Activated T-helper 17 cell treated with anti-CD3 and anti-CD28 coated beads, Interleukin-2, amount 50 U/mL, for 72 hours (primary cell): ENCODE results near the gene GAK. TPM values are rescaled to one million over a fixed set of nuclear protein-coding genes. Genes with fewer than 3 reads are reported as not detected.

Experiments
- ATAC-seq: fragments of 150-1000 bp; cut with Tn5 transposase; replicated peaks from 2 replicates; pipeline ENCODE4 v1.10.0; 2021; ENCODE audit warnings: mild to moderate bottlenecking, moderate library complexity
- H3K27ac Mint-ChIP-seq: one replicate; pipeline ENCODE4 v1.8.0; 2022; ENCODE audit warnings: mixed read lengths
- H3K27me3 Mint-ChIP-seq: one replicate; pipeline ENCODE4 v1.8.0; 2022; ENCODE audit warnings: mixed read lengths
- H3K36me3 Mint-ChIP-seq: one replicate; pipeline ENCODE4 v1.8.0; 2022; ENCODE audit warnings: low read depth, mild to moderate bottlenecking, mixed read lengths
- H3K4me1 Mint-ChIP-seq: one replicate; pipeline ENCODE4 v1.8.0; 2022; ENCODE audit warnings: mixed read lengths
- H3K4me3 Mint-ChIP-seq: one replicate; pipeline ENCODE4 v1.8.0; 2022; ENCODE audit warnings: mild to moderate bottlenecking, mixed read lengths
- H3K9me3 Mint-ChIP-seq: one replicate; pipeline ENCODE4 v1.8.0; 2022; ENCODE audit warnings: mixed read lengths
- total RNA-seq, 2 donors: library from RNA; stranded (reverse); gene quantifications; one replicate each; pipeline ENCODE4 v1.2.3, GENCODE V29; 2022

Gene GAK
- total RNA-seq, 2 donors from 2014 or later, result 108 to 129 TPM

DNA sequence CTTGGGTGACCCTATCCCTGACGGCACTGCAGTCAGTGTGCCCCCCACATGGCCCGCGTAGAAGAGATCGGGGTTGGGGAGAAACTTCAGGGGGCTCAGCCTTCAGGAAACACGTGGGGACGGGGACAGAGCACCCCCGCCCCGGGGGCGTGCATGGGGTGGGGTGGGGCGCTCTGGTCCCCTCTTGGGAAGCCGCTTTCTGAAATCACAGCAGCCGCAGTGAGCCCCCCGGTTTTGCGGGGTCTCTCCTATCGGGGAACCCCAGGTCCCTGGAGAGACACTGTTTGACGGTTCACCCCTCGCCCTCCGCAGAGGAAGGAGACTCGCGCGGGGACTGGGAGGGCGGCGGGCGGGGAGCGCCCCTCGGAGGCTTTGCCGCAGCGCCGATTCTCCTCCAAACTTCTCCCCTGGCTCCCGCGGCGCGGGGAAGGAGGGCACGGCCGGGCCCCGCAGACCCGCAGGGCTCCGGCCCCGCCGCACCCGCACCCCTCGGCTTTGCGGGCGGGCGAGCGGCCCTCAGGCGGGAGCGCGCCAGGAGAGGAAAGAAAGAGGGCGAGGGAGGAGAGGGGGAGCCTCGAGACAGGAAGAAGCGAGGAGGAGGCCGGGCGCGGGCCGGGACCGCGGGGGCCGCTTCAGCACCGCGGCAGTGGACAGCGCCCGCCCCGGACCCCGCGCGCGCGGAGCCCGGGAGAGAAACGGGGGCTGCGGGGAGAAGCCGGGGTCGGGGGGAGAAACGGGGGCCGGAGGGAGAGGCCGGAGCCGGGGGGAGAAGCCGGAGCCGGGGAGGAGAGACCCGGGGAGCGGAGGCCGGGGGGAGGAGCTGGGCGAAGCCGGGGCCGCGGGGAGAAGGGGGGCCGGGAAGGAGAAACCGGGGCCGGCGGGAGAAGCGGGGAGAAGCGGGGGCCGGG is 106.8 kb downstream of the GAK start:
- Mint-ChIP-seq H3K36me3 (peaks cover 7% of the 10 kb centered on the region), H3K27me3 (peaks cover 27% of the 10 kb centered on the region), H3K4me3 (peak overlapping the region; percentile 10), H3K9me3 (no peaks in the 10 kb centered on the region), H3K4me1 (no peaks in the 10 kb centered on the region), H3K27ac (no peak overlapping the region)
- ATAC-seq, result peak; percentile 25

DNA sequence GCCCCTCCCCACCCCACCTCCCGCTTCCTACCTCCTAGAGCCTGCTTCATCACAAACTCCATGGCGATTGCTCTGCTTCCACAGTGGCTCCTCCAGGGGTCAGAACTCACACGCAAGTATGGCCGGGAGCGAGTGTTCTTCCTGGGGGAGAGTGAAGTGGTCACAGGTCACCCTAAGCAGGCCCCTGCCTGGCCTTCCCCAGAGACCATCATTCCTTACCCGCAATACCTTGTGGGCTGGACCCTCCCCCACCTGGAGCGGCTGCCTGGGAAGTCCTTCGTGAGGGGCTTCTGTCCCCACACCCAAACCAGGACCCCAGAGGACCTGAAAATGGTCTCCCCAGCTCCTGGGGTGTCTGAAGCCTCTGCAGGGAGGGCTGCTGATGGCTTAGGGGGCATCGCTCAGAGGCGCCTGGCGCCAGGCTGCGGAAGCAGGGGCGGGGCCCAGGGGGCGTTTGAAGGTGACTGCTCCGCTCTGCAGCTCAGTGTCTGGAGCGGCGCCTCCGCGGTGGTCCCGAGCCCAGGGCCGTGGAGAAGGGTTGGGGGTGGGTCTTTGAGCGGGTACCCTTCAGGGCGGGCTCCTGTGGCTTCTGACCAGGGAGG is 107.6 kb downstream of the GAK start:
- peak overlapping the region; percentile 10 for H3K4me3 Mint-ChIP-seq
- H3K27ac Mint-ChIP-seq, result no peak overlapping the region
- H3K4me1 Mint-ChIP-seq, result no peaks in the 10 kb centered on the region
- no peak for ATAC-seq
- H3K27me3 Mint-ChIP-seq, result peaks cover 27% of the 10 kb centered on the region
- H3K9me3 Mint-ChIP-seq, result no peaks in the 10 kb centered on the region
- H3K36me3 Mint-ChIP-seq, result peaks cover 7% of the 10 kb centered on the region

DNA sequence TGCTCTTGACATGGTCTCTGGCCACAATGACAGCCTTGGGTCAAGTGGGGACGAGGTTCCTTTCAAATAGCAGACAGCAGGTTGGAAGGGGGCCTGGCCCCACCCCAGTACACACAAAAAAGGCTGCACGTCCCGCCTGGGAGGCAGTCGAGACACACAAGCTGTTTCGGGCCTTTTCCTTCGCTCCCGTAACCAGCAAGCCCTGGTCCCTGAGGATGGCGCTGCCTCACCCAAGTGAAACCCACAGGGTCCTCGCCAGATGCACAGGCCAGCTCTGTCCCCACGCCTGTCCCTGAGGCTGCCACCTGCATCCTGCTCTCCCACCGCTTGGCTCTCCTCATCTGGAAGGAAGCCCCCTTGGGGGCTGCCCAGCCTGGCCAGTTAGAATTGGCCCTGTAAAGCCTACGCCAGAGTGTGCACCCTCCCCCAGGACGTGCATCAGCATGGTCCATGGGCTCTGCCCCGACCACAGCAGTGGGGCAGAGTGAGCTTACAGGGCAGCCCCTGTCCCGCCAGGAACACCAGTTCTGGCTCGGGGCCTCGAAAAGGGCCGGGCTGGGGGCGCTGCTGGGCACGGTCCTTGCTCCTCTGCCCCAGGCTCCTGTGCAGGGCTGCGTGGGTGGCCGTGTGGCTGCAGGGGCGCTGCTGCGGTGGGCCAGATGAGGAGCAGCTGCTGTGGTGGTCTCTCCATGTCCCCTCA is 108.2 kb downstream of the GAK start:
- no peak overlapping the region for H3K27ac Mint-ChIP-seq
- no peak for ATAC-seq
- peaks cover 27% of the 10 kb centered on the region for H3K27me3 Mint-ChIP-seq
- H3K4me3 Mint-ChIP-seq, result no peak overlapping the region
- no peaks in the 10 kb centered on the region for H3K4me1 Mint-ChIP-seq
- H3K36me3 Mint-ChIP-seq, result peaks cover 7% of the 10 kb centered on the region
- no peaks in the 10 kb centered on the region for H3K9me3 Mint-ChIP-seq

DNA sequence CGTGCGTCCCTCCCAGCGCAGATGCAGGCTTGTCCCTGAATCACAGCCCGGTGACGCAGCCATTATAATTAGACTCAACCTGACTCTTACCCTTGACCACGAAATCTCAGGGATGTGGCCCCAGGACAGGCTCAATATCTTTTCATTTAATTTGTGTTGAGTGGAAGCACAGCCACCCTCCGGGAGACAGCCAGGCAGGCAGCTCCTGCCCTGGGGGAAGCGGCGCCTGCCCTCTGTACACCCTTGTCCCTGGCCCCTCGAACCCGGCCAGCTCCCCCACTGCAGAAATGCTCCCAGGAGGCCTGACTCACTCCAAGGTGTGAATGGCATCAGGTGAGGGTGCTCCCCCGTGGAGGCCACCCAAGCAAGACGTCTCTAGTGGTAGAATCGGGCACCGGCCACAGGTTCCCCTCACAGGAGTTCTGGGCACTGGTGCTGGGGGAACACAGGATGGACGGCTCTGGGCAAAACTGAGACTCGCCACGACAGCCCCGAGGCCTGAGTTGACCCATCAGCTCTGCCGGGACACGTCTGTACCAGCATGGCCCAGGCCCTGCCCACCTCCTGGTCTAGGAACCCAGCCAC is 108.8 kb downstream of the GAK start:
- no peaks in the 10 kb centered on the region for H3K4me1 Mint-ChIP-seq
- no peaks in the 10 kb centered on the region for H3K9me3 Mint-ChIP-seq
- H3K27ac Mint-ChIP-seq, result no peak overlapping the region
- ATAC-seq, result no peak
- no peak overlapping the region for H3K4me3 Mint-ChIP-seq
- peaks cover 7% of the 10 kb centered on the region for H3K36me3 Mint-ChIP-seq
- peaks cover 25% of the 10 kb centered on the region for H3K27me3 Mint-ChIP-seq

DNA sequence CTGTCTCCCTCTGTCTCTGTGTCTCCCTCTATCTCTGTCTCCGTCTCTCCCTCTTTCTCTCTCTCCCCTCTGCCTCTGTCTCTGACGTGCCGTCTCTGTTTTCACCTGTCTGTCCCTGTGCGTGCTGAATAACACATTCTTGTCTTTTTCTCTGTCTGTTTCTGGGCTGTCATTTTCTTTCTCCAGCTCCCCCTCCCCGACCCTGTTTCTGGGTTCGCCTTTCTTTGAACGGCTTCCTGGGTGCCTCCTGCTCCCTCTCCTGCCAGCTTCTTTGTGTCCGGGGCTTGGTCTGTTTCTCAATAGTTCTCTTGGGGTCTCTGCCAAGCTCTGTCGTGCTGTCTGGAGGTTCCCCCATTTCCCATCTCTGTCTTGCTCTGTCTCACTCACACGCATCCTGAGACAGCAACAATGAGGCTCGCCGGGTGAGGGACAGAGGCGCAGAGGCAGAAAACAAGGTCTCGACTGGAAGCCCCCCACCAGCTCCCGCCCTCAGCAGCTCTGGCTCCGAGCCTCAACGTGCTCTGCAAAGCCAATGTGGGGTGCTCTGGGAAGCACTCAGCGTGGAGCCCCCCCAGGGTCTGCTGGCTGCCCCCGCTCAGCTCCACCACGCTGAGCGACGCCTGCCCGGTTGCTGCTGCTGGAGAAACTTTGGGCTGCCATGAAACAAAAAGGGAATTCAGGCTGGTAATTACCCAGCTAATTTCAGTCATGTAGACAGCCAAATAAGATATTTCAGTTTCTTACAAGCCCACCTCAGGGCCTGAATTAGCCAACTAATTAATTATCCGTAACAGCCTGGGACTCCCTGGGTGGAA is 109.5 kb downstream of the GAK start:
- H3K36me3 Mint-ChIP-seq, result peaks cover 3% of the 10 kb centered on the region
- no peak for ATAC-seq

DNA sequence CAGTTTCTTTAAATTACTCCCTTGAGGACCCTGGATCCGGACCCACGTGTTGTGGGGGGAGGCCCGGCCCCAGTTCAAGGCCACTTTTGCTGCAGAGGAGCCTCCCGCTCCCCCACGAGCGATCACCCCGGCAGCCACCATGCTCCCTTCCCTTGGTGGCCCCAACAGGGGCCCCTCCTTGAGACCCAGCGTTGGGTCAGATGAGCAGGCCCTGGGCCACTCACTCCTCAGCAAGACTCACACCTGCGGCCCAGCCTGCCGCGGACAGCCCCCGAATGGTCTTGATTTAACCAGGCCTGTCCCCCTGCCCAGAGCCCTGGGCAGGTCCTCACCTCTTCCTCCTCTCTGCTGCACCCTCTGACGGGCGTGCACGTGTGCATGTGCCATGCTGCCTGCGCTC is 110.5 kb downstream of the GAK start:
- Mint-ChIP-seq H3K36me3 (no peaks in the 10 kb centered on the region), H3K4me3 (no peak overlapping the region), H3K9me3 (no peaks in the 10 kb centered on the region), H3K4me1 (no peaks in the 10 kb centered on the region), H3K27ac (no peak overlapping the region), H3K27me3 (peaks cover 23% of the 10 kb centered on the region)
- ATAC-seq, result no peak

More for the DNA sequence above, 109.5 kb downstream of the GAK start:
- H3K4me3 Mint-ChIP-seq, result no peak overlapping the region
- peaks cover 20% of the 10 kb centered on the region for H3K27me3 Mint-ChIP-seq
- no peaks in the 10 kb centered on the region for H3K9me3 Mint-ChIP-seq
- no peaks in the 10 kb centered on the region for H3K4me1 Mint-ChIP-seq
- H3K27ac Mint-ChIP-seq, result no peak overlapping the region

DNA sequence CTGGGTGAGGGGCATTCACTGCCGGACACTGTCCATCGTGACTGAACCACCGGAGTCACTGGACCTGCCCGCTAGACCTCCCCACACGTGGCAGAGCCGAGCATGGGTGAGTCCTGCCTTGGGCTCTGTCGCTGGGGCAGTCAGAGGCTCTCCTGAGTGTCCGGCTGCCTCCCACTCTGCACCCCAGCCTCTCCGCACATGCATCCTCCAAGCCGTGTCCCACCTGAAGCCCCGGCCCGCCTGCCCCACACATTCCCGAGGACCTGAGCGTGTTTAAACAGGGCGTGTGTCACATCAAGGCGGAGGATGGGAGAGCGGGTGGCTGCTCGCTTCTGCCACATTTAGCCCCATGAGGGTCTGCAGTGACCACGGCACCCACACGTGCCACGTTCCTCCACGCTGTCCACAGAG is 110.9 kb downstream of the GAK start:
- H3K4me1 Mint-ChIP-seq, result no peaks in the 10 kb centered on the region
- no peak for ATAC-seq
- H3K27me3 Mint-ChIP-seq, result peaks cover 25% of the 10 kb centered on the region
- H3K36me3 Mint-ChIP-seq, result no peaks in the 10 kb centered on the region
- H3K4me3 Mint-ChIP-seq, result no peak overlapping the region
- H3K27ac Mint-ChIP-seq, result no peak overlapping the region
- no peaks in the 10 kb centered on the region for H3K9me3 Mint-ChIP-seq

DNA sequence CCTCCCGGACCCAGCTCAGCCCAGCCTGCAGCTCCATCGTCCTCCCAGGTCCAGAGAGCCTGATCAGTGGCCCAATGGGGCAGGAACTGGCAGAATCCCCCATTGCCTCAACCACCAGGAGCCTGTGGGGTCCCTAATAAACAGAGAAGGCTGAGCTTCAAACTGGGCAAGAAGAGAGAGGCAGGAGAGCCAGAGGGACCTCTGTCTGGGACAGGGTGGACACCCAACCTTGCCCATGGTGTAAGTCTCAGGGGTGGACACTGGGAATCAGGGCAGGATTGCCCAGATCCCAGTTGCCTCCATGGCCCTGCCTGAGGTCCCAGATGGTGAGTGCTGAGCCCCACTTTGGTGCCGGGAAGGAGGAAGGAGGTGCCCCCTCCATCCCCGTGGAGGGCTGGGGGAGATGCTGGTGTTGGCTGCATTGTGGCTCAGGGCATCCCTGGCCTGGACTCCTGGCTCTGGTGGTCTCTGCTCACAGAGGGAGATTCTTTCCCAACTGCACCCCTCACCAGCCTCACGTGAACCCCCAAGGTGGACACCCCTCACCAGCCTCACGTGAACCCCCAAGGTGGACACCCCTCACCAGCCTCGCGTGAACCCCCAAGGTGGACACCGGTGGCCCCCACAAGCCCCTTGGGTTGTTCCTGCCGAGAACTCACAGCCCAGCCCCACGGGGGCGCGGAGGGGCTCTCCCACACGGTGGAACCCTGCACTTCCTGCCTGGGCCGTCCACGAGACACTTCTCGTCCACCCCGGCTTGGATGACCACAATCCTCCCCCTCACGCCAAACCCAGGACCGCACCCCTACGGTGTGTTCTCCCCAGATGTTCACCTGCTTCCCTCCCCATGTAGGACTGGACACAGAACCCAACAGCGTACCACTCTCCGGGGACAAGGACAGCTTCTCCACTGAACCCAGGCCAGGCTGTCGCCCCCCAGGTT is 111.6 kb downstream of the GAK start:
- Mint-ChIP-seq H3K4me3 (no peak overlapping the region), H3K9me3 (no peaks in the 10 kb centered on the region), H3K4me1 (no peaks in the 10 kb centered on the region), H3K36me3 (no peaks in the 10 kb centered on the region), H3K27me3 (peaks cover 28% of the 10 kb centered on the region), H3K27ac (no peak overlapping the region)
- no peak for ATAC-seq

DNA sequence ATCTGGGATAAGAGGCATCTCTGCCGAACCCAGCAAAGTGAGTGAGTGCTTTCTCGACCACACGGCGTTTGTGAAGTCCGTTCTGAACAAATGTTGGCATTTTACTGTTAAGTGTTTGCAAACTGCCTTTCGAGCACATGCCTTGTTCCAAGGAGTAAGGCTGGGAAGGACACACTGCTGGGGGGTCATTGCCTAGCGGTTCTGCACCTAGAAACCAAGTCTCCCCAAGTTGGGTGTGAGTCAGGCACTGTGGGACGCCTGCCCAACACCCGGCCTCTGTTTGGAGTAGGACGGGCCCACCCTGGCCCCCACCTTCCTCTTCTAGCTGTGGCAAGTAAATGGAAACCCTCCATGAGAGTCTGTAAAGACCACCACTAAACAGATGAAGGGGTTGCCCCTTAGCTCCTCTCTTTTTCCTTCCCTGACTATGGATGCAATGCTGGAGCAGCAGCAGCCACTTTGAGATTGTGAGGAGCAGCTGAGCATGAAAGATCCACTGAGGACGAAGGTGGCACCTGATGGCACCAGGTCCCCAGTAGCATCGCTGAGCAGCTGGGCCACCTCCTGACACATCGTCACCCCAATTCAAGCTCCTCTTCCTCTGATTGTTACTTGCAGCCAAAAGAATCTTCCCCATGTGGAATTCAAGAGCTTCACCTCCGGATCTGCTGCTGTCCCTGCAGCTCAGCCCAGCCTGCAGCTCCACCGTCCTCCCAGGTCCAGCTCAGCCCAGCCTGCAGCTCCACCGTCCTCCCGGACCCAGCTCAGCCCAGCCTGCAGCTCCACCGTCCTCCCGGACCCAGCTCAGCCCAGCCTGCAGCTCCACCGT is 112.5 kb downstream of the GAK start:
- Mint-ChIP-seq H3K4me3 (no peak overlapping the region), H3K27me3 (peaks cover 32% of the 10 kb centered on the region), H3K4me1 (no peaks in the 10 kb centered on the region), H3K36me3 (no peaks in the 10 kb centered on the region), H3K27ac (no peak overlapping the region), H3K9me3 (no peaks in the 10 kb centered on the region)
- ATAC-seq, result no peak

DNA sequence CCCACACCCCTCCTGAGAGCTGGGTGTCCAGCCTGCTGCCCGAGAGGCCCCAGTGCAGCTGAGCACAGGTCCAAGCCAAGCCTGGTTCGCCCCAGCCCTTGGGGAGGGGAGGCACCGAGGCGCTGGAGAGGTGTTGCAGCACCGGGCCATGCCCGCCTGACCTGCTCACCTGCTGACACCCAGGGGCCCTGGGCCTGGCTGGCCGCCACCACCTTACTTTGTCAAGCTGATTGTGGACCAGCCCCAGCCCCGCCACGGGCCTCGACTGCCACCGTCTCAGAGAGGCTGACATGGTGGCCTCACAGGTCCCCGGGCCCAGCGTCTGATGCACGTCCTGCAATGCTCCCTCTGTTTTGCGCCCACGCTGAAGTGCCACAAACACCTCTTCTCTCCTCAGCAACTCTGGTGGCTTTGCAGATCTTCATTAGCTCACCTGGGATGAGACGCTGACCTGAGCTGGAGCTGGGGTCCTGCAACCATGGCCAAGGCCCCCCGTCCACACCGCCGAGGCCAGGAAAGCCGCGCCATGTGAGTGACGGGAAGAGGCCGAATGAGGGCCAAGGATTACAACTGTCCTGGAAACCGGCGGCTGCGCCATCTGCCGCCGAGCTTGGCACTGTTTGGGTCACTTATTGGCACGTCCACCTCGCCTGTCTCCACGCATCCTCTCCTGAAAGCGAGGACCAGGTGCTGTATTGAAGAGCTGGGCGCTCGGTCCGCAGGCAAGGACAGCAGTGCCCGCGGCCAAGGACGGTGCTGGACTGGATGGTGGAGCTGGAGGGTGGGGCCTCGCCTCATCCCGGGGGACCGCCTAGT is 113.8 kb downstream of the GAK start:
- no peaks in the 10 kb centered on the region for H3K36me3 Mint-ChIP-seq
- no peaks in the 10 kb centered on the region for H3K9me3 Mint-ChIP-seq
- no peak for ATAC-seq

DNA sequence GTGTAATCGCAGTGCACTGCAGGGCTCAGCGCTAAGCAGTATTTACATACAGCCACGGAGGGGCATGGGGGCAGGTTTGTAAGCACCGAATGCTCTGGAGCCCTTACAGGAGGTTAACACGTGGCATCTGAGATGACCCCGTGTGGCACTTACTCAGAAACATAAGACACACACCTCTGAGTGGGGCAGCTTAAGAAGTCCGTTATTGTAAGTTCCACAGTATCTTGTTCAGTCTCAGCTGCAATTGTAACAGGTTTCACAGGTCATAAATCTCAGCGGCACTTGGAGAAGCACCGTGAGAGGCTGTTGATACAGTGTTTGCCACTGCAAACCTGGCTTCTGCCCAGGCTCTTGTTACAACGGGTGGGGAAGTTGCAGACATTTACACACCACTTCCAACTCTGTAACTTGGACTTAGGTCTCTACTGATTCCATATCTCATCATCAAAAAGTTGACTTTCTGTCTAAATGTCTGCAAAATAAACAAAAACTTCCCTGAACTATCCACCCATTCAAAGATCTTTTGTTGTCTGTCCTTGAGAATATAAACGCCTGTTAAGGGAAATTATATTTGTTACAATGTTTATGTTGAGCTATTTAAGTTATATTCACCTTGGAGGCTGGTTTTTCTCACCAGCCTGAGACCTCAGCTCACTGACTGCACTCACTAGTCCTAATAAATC is 116.5 kb downstream of the GAK start:
- Mint-ChIP-seq H3K4me3 (no peak overlapping the region), H3K9me3 (no peaks in the 10 kb centered on the region), H3K4me1 (no peaks in the 10 kb centered on the region), H3K36me3 (no peaks in the 10 kb centered on the region), H3K27me3 (peaks cover 31% of the 10 kb centered on the region), H3K27ac (no peak overlapping the region)
- no peak for ATAC-seq

More for the DNA sequence above, 113.8 kb downstream of the GAK start:
- Mint-ChIP-seq H3K4me3 (no peak overlapping the region), H3K27ac (no peak overlapping the region), H3K4me1 (no peaks in the 10 kb centered on the region), H3K27me3 (peaks cover 37% of the 10 kb centered on the region)
